K562 (cell line): ENCODE data around the gene HOXC4. TPM values are rescaled to one million over a fixed set of nuclear protein-coding genes. Genes with fewer than 3 reads are reported as not detected.

ENCODE experiments used
- ATAC-seq: fragments of 200-7000 bp; cut with Tn5 transposase; 3 replicates; pipeline ENCODE4 v1.9.1; 2020; ENCODE audit warnings: moderate library complexity
- BruUV-seq: library from RNA; stranded (reverse); fragments of 400-500 nt; replicated peaks from 2 replicates; lab custom pipeline; 2021; lab: Mats Ljungman, UMichigan
- CTCF ChIA-PET: fragments of 300-600 bp; formaldehyde crosslinking; extraction: SDS; loops from one replicate; lab custom pipeline; 2021; ENCODE audit warnings: low intra/inter-chr PET ratio; lab: Yijun Ruan, JAX
- POLR2A ChIA-PET: fragments of 300-600, 350-650 bp; sonication (Branson Sonifier 250); formaldehyde crosslinking; extraction: SDS; loops from one replicate; lab custom pipeline; 2021; ENCODE audit warnings: antibody characterized with exemption, inconsistent platforms; lab: Yijun Ruan, JAX
- DNase-seq, 4 experiments: peaks; one replicate each; pipeline versions ENCODE4 v3.0.0 to v3.0.0-alpha.2; 2011 to 2018; ENCODE audit warnings: low spot score in 3 of 4, mixed read lengths in 3 of 4; ENCODE audit errors: extremely low read depth in 1 of 4
- FAIRE-seq: peaks from 2 replicates; lab custom pipeline; 2011; peaks lifted over from hg19 to GRCh38; lab: Jason Lieb, UNC
- H2AFZ ChIP-seq: 2 replicates; pipeline ENCODE4 v1.6.0; 2011; ENCODE audit warnings: low read depth, low read length, control low read depth, inconsistent platforms
- H3K27ac ChIP-seq: fragments of 200-600 bp; 3 replicates; pipeline ENCODE4 v1.8.0; 2011; ENCODE audit warnings: low read depth, mild to moderate bottlenecking, control low read depth, inconsistent platforms, low read length, moderate library complexity, mixed read lengths; ENCODE audit errors: extremely low read depth
- H3K27me3 ChIP-seq, 2 experiments: fragments of 300-600 bp in 1 of 2; 2 replicates in 1 of 2; 3 replicates in 1 of 2; pipeline versions ENCODE4 v1.6.0 to v1.8.0; 2011; ENCODE audit warnings: inconsistent platforms in 2 of 2, low read length in 2 of 2, mild to moderate bottlenecking in 1 of 2, mixed read lengths in 1 of 2, moderate library complexity in 1 of 2; ENCODE audit not compliant: control insufficient read depth in 2 of 2, insufficient read depth in 2 of 2
- H3K36me3 ChIP-seq: fragments of 300-600 bp; 3 replicates; pipeline ENCODE4 v1.8.0; 2011; ENCODE audit warnings: mild to moderate bottlenecking, low read length, inconsistent platforms; ENCODE audit not compliant: control insufficient read depth, insufficient read depth
- H3K4me1 ChIP-seq, 2 experiments: fragments of 200-600 bp in 1 of 2; replicated peaks in 1 of 2; 2 replicates in 1 of 2; 3 replicates in 1 of 2; pipeline versions ENCODE4 v1.5.1 to v1.8.0; 2011; ENCODE audit warnings: inconsistent platforms in 2 of 2, low read length in 2 of 2, mild to moderate bottlenecking in 1 of 2, mixed read lengths in 1 of 2, moderate library complexity in 1 of 2; ENCODE audit not compliant: control insufficient read depth in 2 of 2, insufficient read depth in 2 of 2
- H3K4me2 ChIP-seq: 2 replicates; pipeline ENCODE4 v1.6.1; 2011; ENCODE audit warnings: low read length, control low read depth, inconsistent platforms, mixed read lengths; ENCODE audit not compliant: insufficient read depth
- H3K4me3 ChIP-seq: fragments of 200-600 bp; sonication (generic), shearing (Covaris generic); 2 replicates; pipeline ENCODE4 v1.5.1; 2016; ENCODE audit warnings: control low read depth, inconsistent platforms
- H3K79me2 ChIP-seq: fragments of 200-600 bp; 3 replicates; pipeline ENCODE4 v1.8.0; 2011; ENCODE audit warnings: low read length, inconsistent platforms; ENCODE audit not compliant: control insufficient read depth, insufficient read depth
- H3K9ac ChIP-seq, 2 experiments: 2 replicates each; pipeline versions ENCODE4 v1.6.0 to v1.6.1; 2011; ENCODE audit warnings: low read depth in 2 of 2, low read length in 2 of 2, control low read depth in 1 of 2, inconsistent platforms in 1 of 2, mild to moderate bottlenecking in 1 of 2, mixed read lengths in 1 of 2; ENCODE audit not compliant: insufficient read depth in 1 of 2
- H3K9me1 ChIP-seq: one replicate; pipeline ENCODE4 v1.6.0; 2011; ENCODE audit warnings: inconsistent platforms, mild to moderate bottlenecking, low read length, moderate library complexity; ENCODE audit not compliant: control insufficient read depth, insufficient read depth
- H3K9me3 ChIP-seq: replicated peaks from 2 replicates; pipeline ENCODE4 v1.5.1; 2011; ENCODE audit warnings: low read depth, low read length, inconsistent platforms; ENCODE audit not compliant: control insufficient read depth, insufficient read depth
- H4K20me1 ChIP-seq: replicated peaks from 2 replicates; pipeline ENCODE4 v1.6.1; 2011; ENCODE audit warnings: low read length, inconsistent platforms, mixed read lengths; ENCODE audit not compliant: control insufficient read depth, insufficient read depth
- CBX3 ChIP-seq, 2 experiments: IDR thresholded peaks; 1 replicate in 1 of 2; 2 replicates in 1 of 2; pipeline ENCODE4 v1.6.1; 2012; ENCODE audit warnings: inconsistent platforms in 2 of 2, low read length in 2 of 2, borderline replicate concordance in 1 of 2, control low read depth in 1 of 2
- E2F6 ChIP-seq, 2 experiments: IDR thresholded peaks; 2 replicates each; pipeline ENCODE4 v1.6.1; 2011; ENCODE audit warnings: borderline replicate concordance in 1 of 2, control low read depth in 1 of 2, low read depth in 1 of 2, low read length in 1 of 2, mild to moderate bottlenecking in 1 of 2, mixed read lengths in 1 of 2, moderate library complexity in 1 of 2; ENCODE audit not compliant: insufficient read depth in 1 of 2, insufficient read length in 1 of 2, poor library complexity in 1 of 2, severe bottlenecking in 1 of 2; ENCODE audit errors: extremely low read depth in 1 of 2
- GTF2A2 ChIP-seq: IDR thresholded peaks from 2 replicates; pipeline ENCODE4 v1.6.1; 2016; ENCODE audit warnings: mild to moderate bottlenecking, missing genetic modification characterization, missing compliant biosample characterization
- KAT2B ChIP-seq: IDR thresholded peaks from one replicate; pipeline ENCODE4 v1.6.1; 2012; ENCODE audit warnings: low read depth, mild to moderate bottlenecking, control low read depth, inconsistent platforms, low read length, moderate library complexity
- NCOR1 ChIP-seq: fragments of 450-650 bp; IDR thresholded peaks from 2 replicates; pipeline ENCODE4 v1.6.1; 2016; ENCODE audit warnings: mild to moderate bottlenecking, moderate library complexity
- PCBP1 ChIP-seq: fragments of 200-400 bp; formaldehyde crosslinking; IDR thresholded peaks from 2 replicates; pipeline ENCODE4 v1.6.1; 2018; ENCODE audit warnings: mild to moderate bottlenecking, low read depth, low read length; ENCODE audit not compliant: poor library complexity, severe bottlenecking
- WGBS: fragments of 100-300 bp; shearing (Covaris generic); methylation state at CpG from one replicate; pipeline ENCODE4 v1.1.6; 2016; ENCODE audit warnings: low coverage, mixed read lengths; ENCODE audit not compliant: insufficient coverage; ENCODE audit errors: missing lambda C conversion rate; 5-methylcytosine and 5-hydroxymethylcytosine counted together
- in situ Hi-C: fragments of 300-500 bp; cut with MboI; formaldehyde crosslinking; loops from 4 replicates; pipeline ENCODE4 v1.15.0; 2018; ENCODE audit warnings: inconsistent platforms, mixed read lengths
- intact Hi-C: fragments of 100-400 bp; cut with micrococcal nuclease; formaldehyde crosslinking; loops from 2 replicates; pipeline ENCODE4 v1.14.2; 2022
- polyA plus RNA-seq, 8 experiments: library from polyadenylated mRNA; depleted of rRNA in 4 of 8; stranded (reverse) in 5 of 8; unstranded in 3 of 8; fragments of >200 nt; fragmentation: Nextera tagmentation in 2 of 8; fragmentation: Illumina TruSeq in 1 of 8; extraction: Ambion mirVana in 2 of 8; extraction: Trizol in 1 of 8; gene quantifications; 2 replicates each; pipeline versions ENCODE4 v1.2.1 to v1.2.3, GENCODE V29; 2011 to 2014; ENCODE audit warnings: inconsistent platforms in 1 of 8, missing spikeins in 1 of 8
- total RNA-seq, 7 experiments: library from RNA; depleted of rRNA in 6 of 7; stranded (reverse); fragments of >200 nt in 6 of 7; fragmentation: Illumina TruSeq in 2 of 7; extraction: Trizol in 2 of 7; gene quantifications; 2 replicates each; pipeline versions ENCODE4 v1.2.1 to v1.2.3, GENCODE V29; 2011 to 2021; ENCODE audit warnings: low replicate concordance in 1 of 7

HOXC4 gene
- total and polyA plus RNA-seq, 9 of the 15 experiments (the other 6 are each of a cell fraction or from before 2014, with no cell fraction given) = 0.06 to 1.5 (median 0.44) TPM; not detected in 1

GRCh38 chr12:54031480-54031879, 22.2 kb upstream of the HOXC4 start (continued):
- TF ChIP-seq E2F6 (IDR thresholded peaks at IDR 0.05; ENCODE audit: borderline replicate concordance in 1 of 2, extremely low read depth in 1 of 2, insufficient read depth in 1 of 2, insufficient read length in 1 of 2, low read depth in 1 of 2, low read length in 1 of 2, poor library complexity in 1 of 2, severe bottlenecking in 1 of 2) = no peak
- no peak for TF ChIP-seq PCBP1
- TF ChIP-seq GTF2A2 = no peak
- TF ChIP-seq KAT2B = no peak
- no peak for TF ChIP-seq CBX3 (IDR thresholded peaks at IDR 0.05; ENCODE audit: borderline replicate concordance in 1 of 2, low read length in 2 of 2)

- Histone ChIP-seq H3K4me3 (no peak overlapping the region), H3K9me1 (no peaks in the 10 kb centered on the region), H4K20me1 (no peaks in the 10 kb centered on the region), H3K4me1 (peaks cover 0 to 28% of the 10 kb centered on the region in 2 experiments; a peak in 2 of 5 replicates), H3K4me2 (no peak overlapping the region), H2AFZ (no peak overlapping the region), H3K27me3 (no peaks in the 10 kb centered on the region), H3K9me3 (no peaks in the 10 kb centered on the region), H3K9ac (no peak overlapping the region), H3K36me3 (peaks cover 2% of the 10 kb centered on the region; the same call in 1 of the 3 replicates), H3K79me2 (no peaks in the 10 kb centered on the region), H3K27ac (no peak overlapping the region)
- DNase-seq (peak in 1 of 4 experiments; percentile 30), FAIRE-seq (no peak), ATAC-seq (no peak; the same call in 2 of the 3 replicates)
- ChIA-PET POLR2A (interaction anchor here (0.7 to 0.8 kb wide), 2 partner anchors 14 to 133 kb away, joined by 4 to 6 read pairs; no protein-coding TSS in a partner anchor), CTCF (interaction anchor here (0.7 to 2.6 kb wide), 9 partner anchors 26 to 329 kb away, joined by 3 to 36 read pairs (median 10); no protein-coding TSS in a partner anchor)
- 44% methylated on average over 6 of the region's 6 CpGs for WGBS
- in situ Hi-C loops (no loop called here), intact Hi-C loops (loop anchor here (1.0 to 2.0 kb wide), 3 partner anchors 25 to 159 kb away; no protein-coding TSS in a partner anchor)
- no TSS peak for BruUV-seq
- no peak for TF ChIP-seq NCOR1
Measured at GRCh38 chr12:54032086-54032619, 21.5 kb upstream of the HOXC4 start.
